GM12878 (cell line): Measurements from ENCODE around the gene ATP1A1. TPM values are rescaled to one million over a fixed set of nuclear protein-coding genes. Genes with fewer than 3 reads are reported as not detected.

Experiments used
- ATAC-seq: fragments of 200-7000 bp; cut with Tn5 transposase; 3 replicates; pipeline ENCODE4 v1.9.1; 2020; ENCODE audit warnings: mild to moderate bottlenecking, moderate library complexity
- BruUV-seq: library from RNA; stranded (reverse); fragments of 400-500 nt; replicated peaks from 2 replicates; lab custom pipeline; 2021; lab: Mats Ljungman, UMichigan
- CTCF ChIA-PET: fragments of 300-600 bp; sonication (Branson Sonifier 250); formaldehyde crosslinking; extraction: SDS; loops from one replicate; lab custom pipeline; 2021; ENCODE audit warnings: inconsistent platforms; lab: Yijun Ruan, JAX
- POLR2A ChIA-PET: fragments of 350-600 bp; formaldehyde crosslinking; extraction: SDS; loops from one replicate; lab custom pipeline; 2021; ENCODE audit warnings: inconsistent platforms; lab: Charles Lee
- RAD21 ChIA-PET: fragments of 300-600 bp; sonication (Branson Sonifier 250); formaldehyde crosslinking; loops from one replicate; lab custom pipeline; 2023; ENCODE audit warnings: antibody characterized with exemption; ENCODE audit not compliant: unreplicated experiment; lab: Charles Lee
- SMC1A ChIA-PET: fragments of 300-600 bp; sonication (Branson Sonifier 250); formaldehyde crosslinking; loops from one replicate; lab custom pipeline; 2023; ENCODE audit not compliant: unreplicated experiment, uncharacterized antibody; lab: Charles Lee
- DNase-seq: peaks from one replicate; pipeline ENCODE4 v3.0.0-alpha.2; 2011; ENCODE audit warnings: low read depth, low spot score
- FAIRE-seq: peaks from 3 replicates; lab custom pipeline; 2011; peaks lifted over from hg19 to GRCh38; lab: Jason Lieb, UNC
- H2AFZ ChIP-seq: 2 replicates; pipeline ENCODE4 v1.6.0; 2011; ENCODE audit warnings: low read depth, low read length, control low read depth; ENCODE audit not compliant: control insufficient read depth
- H3K27ac ChIP-seq: 2 replicates; pipeline ENCODE4 v1.5.1; 2011; ENCODE audit warnings: control low read depth; ENCODE audit not compliant: control insufficient read depth, insufficient read depth
- H3K27me3 ChIP-seq, 2 experiments: replicated peaks in 1 of 2; 2 replicates each; pipeline versions ENCODE4 v1.6.0 to v1.6.1; 2011; ENCODE audit warnings: low read length in 1 of 2; ENCODE audit not compliant: control insufficient read depth in 2 of 2, insufficient read depth in 2 of 2
- H3K36me3 ChIP-seq, 2 experiments: 2 replicates each; pipeline ENCODE4 v1.5.1; 2011; ENCODE audit warnings: low read length in 1 of 2; ENCODE audit not compliant: control insufficient read depth in 2 of 2, insufficient read depth in 2 of 2
- H3K4me1 ChIP-seq: 2 replicates; pipeline ENCODE4 v1.6.1; 2011; ENCODE audit warnings: mild to moderate bottlenecking, low read length, moderate library complexity, mixed read lengths; ENCODE audit not compliant: control insufficient read depth, insufficient read depth
- H3K4me2 ChIP-seq: 2 replicates; pipeline ENCODE4 v1.6.0; 2011; ENCODE audit warnings: control low read depth; ENCODE audit not compliant: control insufficient read depth, insufficient read depth
- H3K4me3 ChIP-seq: fragments of 200-600 bp; sonication (generic); 2 replicates; pipeline ENCODE4 v1.5.1; 2016
- H3K79me2 ChIP-seq: 2 replicates; pipeline ENCODE4 v1.6.0; 2011; ENCODE audit warnings: low read length; ENCODE audit not compliant: control insufficient read depth, insufficient read depth
- H3K9ac ChIP-seq: 2 replicates; pipeline ENCODE4 v1.8.0; 2011; ENCODE audit warnings: low read length, control low read depth, mixed read lengths; ENCODE audit not compliant: control insufficient read depth, insufficient read depth
- H3K9me3 ChIP-seq: replicated peaks from 3 replicates; pipeline ENCODE4 v1.5.1; 2011; ENCODE audit warnings: mild to moderate bottlenecking, low read length; ENCODE audit not compliant: control insufficient read depth, insufficient read depth
- H4K20me1 ChIP-seq: 2 replicates; pipeline ENCODE4 v1.6.0; 2011; ENCODE audit not compliant: control insufficient read depth, insufficient read depth
- CBX3 ChIP-seq: fragments of 200-600 bp; sonication (generic); IDR thresholded peaks from 2 replicates; pipeline ENCODE4 v1.6.1; 2016; ENCODE audit warnings: low read depth, borderline replicate concordance
- CHD1 ChIP-seq: IDR thresholded peaks from 2 replicates; pipeline ENCODE4 v1.6.1; 2012; ENCODE audit warnings: low read depth, low read length, improper control_type of control experiment
- EED ChIP-seq: sonication (generic); IDR thresholded peaks from 2 replicates; pipeline ENCODE4 v1.6.1; 2016; ENCODE audit warnings: antibody characterized with exemption, low read depth
- NKRF ChIP-seq: fragments of 450-650 bp; conservative IDR thresholded peaks from 2 replicates; pipeline ENCODE4 v1.6.1; 2017; ENCODE audit warnings: mild to moderate bottlenecking, moderate library complexity
- NR2F1 ChIP-seq: fragments of 450-650 bp; conservative IDR thresholded peaks from 2 replicates; pipeline ENCODE4 v1.6.1; 2017; ENCODE audit warnings: mild to moderate bottlenecking
- POU2F2 ChIP-seq: IDR thresholded peaks from 3 replicates; pipeline ENCODE4 v1.6.1; 2011; ENCODE audit warnings: low read depth, mild to moderate bottlenecking, low read length, borderline replicate concordance
- RCOR1 ChIP-seq: conservative IDR thresholded peaks from 2 replicates; pipeline ENCODE4 v1.6.1; 2012; ENCODE audit warnings: low read depth, low read length, improper control_type of control experiment
- SIX5 ChIP-seq: IDR thresholded peaks from 2 replicates; pipeline ENCODE4 v1.6.1; 2011; ENCODE audit warnings: mild to moderate bottlenecking, low read depth, low read length, moderate library complexity; ENCODE audit not compliant: severe bottlenecking
- TAF1 ChIP-seq: IDR thresholded peaks from 2 replicates; pipeline ENCODE4 v1.6.1; 2011; ENCODE audit warnings: mild to moderate bottlenecking, low read depth, low read length, borderline replicate concordance
- TCF7 ChIP-seq: IDR thresholded peaks from 2 replicates; pipeline ENCODE4 v1.6.1; 2014; ENCODE audit warnings: antibody characterized with exemption, borderline replicate concordance
- ZNF24 ChIP-seq: fragments of 450-650 bp; IDR thresholded peaks from 2 replicates; pipeline ENCODE4 v1.6.1; 2017; ENCODE audit warnings: antibody characterized with exemption, mild to moderate bottlenecking
- whole genome bisulfite sequencing: methylation state at CpG from one replicate; pipeline ENCODE4 v1.1.6; 2016; ENCODE audit warnings: low lambda C conversion rate; ENCODE audit not compliant: insufficient replicate concordance, insufficient coverage; ENCODE audit errors: missing lambda C conversion rate; 5-methylcytosine and 5-hydroxymethylcytosine counted together
- in situ Hi-C: fragments of 300-500 bp; cut with MboI; formaldehyde crosslinking; loops from 9 replicates; pipeline ENCODE4 v1.14.3; 2018; ENCODE audit warnings: mixed read lengths
- intact Hi-C: fragments of 100-400 bp; cut with micrococcal nuclease; formaldehyde crosslinking; loops from one replicate; pipeline ENCODE4 v1.14.2; 2022; ENCODE audit not compliant: unreplicated experiment
- polyA plus RNA-seq, 11 experiments: library from polyadenylated mRNA; depleted of rRNA in 4 of 11; unstranded in 6 of 11; stranded (reverse) in 5 of 11; fragments of >200 nt; fragmentation: Nextera tagmentation in 4 of 11; fragmentation: Illumina TruSeq in 1 of 11; extraction: Ambion mirVana in 4 of 11; extraction: Trizol in 1 of 11; gene quantifications; 1 replicate in 1 of 11; 2 replicates in 10 of 11; pipeline versions ENCODE4 v1.2.1 to v1.2.3, GENCODE V29; 2011 to 2016; ENCODE audit warnings: inconsistent platforms in 2 of 11, missing spikeins in 2 of 11, low read depth in 1 of 11
- total RNA-seq, 4 experiments: library from RNA; depleted of rRNA in 3 of 4; stranded (reverse); fragments of >200 nt in 3 of 4; fragmentation: Illumina TruSeq in 1 of 4; extraction: Trizol in 1 of 4; gene quantifications; 2 replicates each; pipeline versions ENCODE4 v1.2.1 to v1.2.3, GENCODE V29; 2013 to 2021
- TF ChIP-seq, protein P1 (sequence below): fragments of 450-650 bp; IDR thresholded peaks from 2 replicates; pipeline ENCODE4 v1.6.1; 2017; ENCODE audit warnings: mild to moderate bottlenecking

ATP1A1 gene
- total and polyA plus RNA-seq, 10 of the 15 experiments (the other 5 are each of a cell fraction or from before 2014, with no cell fraction given) = 113 to 566 (median 313) TPM

- ChIA-PET SMC1A (interaction anchor here (1.0 kb wide), 1 partner anchor 113 kb away, joined by 3 read pairs; no protein-coding TSS in a partner anchor), CTCF (interaction anchor here (1.1 to 1.8 kb wide), 4 partner anchors 10 to 127 kb away, joined by 3 to 9 read pairs (median 4); no protein-coding TSS in a partner anchor), POLR2A (interaction anchor here (0.6 kb wide), 1 partner anchor 156 kb away, joined by 3 read pairs; no protein-coding TSS in a partner anchor), RAD21 (interaction anchor here (2.8 kb wide), 1 partner anchor 113 kb away, joined by 7 read pairs; no protein-coding TSS in a partner anchor)
- H3K27ac ChIP-seq = no peak overlapping the region
- no peaks in the 10 kb centered on the region for H3K9me3 ChIP-seq
- BruUV-seq = no TSS peak
- ATAC-seq = no peak
- no peak for FAIRE-seq
- WGBS = 22% methylated on average over 11 of the region's 11 CpGs
- 0 out of 2 replicates have a peak, but pooled peaks cover 5% of the 10 kb centered on the region for H3K4me1 ChIP-seq
- DNase-seq = no peak
- no peaks in the 10 kb centered on the region for H3K36me3 ChIP-seq
- H3K4me2 ChIP-seq = peak overlapping the region; percentile 87
- in situ Hi-C loops (no loop called here), intact Hi-C loops (no loop called here)
- H3K79me2 ChIP-seq = peaks cover 41% of the 10 kb centered on the region
- H3K9ac ChIP-seq = no peak overlapping the region; the same call in 1 of the 2 replicates
- no peaks in the 10 kb centered on the region for H4K20me1 ChIP-seq
- H2AFZ ChIP-seq = peak overlapping the region; percentile 96; the same call in 1 of the 2 replicates
- H3K4me3 ChIP-seq = peak overlapping the region; percentile 70; the same call in 1 of the 2 replicates
- TF ChIP-seq, protein P1, sequence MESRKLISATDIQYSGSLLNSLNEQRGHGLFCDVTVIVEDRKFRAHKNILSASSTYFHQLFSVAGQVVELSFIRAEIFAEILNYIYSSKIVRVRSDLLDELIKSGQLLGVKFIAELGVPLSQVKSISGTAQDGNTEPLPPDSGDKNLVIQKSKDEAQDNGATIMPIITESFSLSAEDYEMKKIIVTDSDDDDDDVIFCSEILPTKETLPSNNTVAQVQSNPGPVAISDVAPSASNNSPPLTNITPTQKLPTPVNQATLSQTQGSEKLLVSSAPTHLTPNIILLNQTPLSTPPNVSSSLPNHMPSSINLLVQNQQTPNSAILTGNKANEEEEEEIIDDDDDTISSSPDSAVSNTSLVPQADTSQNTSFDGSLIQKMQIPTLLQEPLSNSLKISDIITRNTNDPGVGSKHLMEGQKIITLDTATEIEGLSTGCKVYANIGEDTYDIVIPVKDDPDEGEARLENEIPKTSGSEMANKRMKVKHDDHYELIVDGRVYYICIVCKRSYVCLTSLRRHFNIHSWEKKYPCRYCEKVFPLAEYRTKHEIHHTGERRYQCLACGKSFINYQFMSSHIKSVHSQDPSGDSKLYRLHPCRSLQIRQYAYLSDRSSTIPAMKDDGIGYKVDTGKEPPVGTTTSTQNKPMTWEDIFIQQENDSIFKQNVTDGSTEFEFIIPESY = no peak
- TF ChIP-seq CHD1 = no peak
- TF ChIP-seq ZNF24 = no peak
- TF ChIP-seq NR2F1 = no peak
- TF ChIP-seq NKRF = no peak
- TF ChIP-seq SIX5 = no peak
- no peak for TF ChIP-seq EED
- TF ChIP-seq RCOR1 = no peak
- TF ChIP-seq CBX3 = no peak
- no peak for TF ChIP-seq POU2F2
- TF ChIP-seq TAF1 = no peak
- TF ChIP-seq TCF7 = no peak
- 0 out of 4 replicates have a peak, but pooled peaks cover 0 to 8% of the 10 kb centered on the region in 2 experiments for H3K27me3 ChIP-seq
These were observed 853 bp upstream of the ATP1A1 start for GRCh38 chr1:116372191-116372590.
